Liver (tissue), 3 donors: ENCODE data around the gene GFOD2.

Experiments
- CTCF ChIP-seq: fragments of 150-350 bp; IDR thresholded peaks from 2 replicates; pipeline ENCODE4 v1.5.1; 2017; ENCODE audit warnings: improper control_type of control experiment, low read depth, low read length; ENCODE audit not compliant: missing input control
- EGR1 ChIP-seq, 2 donors: IDR thresholded peaks; 2 replicates each; pipeline ENCODE4 v1.6.1; 2016 to 2018; ENCODE audit warnings: antibody characterized with exemption in 2 of 2, low read depth in 2 of 2
- FOXA1 ChIP-seq: IDR thresholded peaks from 2 replicates; pipeline ENCODE4 v1.6.1; 2016; ENCODE audit warnings: antibody characterized with exemption
- HNF4A ChIP-seq, 2 donors: conservative IDR thresholded peaks; 2 replicates each; pipeline ENCODE4 v1.6.1; 2016; ENCODE audit warnings: antibody characterized with exemption in 2 of 2, mild to moderate bottlenecking in 2 of 2
- JUND ChIP-seq, 2 donors: IDR thresholded peaks; 2 replicates each; pipeline ENCODE4 v1.6.1; 2016; ENCODE audit warnings: antibody characterized with exemption in 2 of 2
- MAX ChIP-seq: IDR thresholded peaks from 2 replicates; pipeline ENCODE4 v1.6.1; 2016; ENCODE audit warnings: antibody characterized with exemption
- NR2F2 ChIP-seq: IDR thresholded peaks from 2 replicates; pipeline ENCODE4 v1.6.1; 2016; ENCODE audit warnings: antibody characterized with exemption
- RAD21 ChIP-seq, 2 donors: IDR thresholded peaks; 2 replicates each; pipeline ENCODE4 v1.6.1; 2016; ENCODE audit warnings: antibody characterized with exemption in 2 of 2, mild to moderate bottlenecking in 2 of 2
- REST ChIP-seq: IDR thresholded peaks from 2 replicates; pipeline ENCODE4 v1.6.1; 2016; ENCODE audit warnings: antibody characterized with exemption, mild to moderate bottlenecking
- RXRA ChIP-seq, 2 donors: IDR thresholded peaks; 2 replicates each; pipeline ENCODE4 v1.6.1; 2017 to 2018; ENCODE audit warnings: antibody characterized with exemption in 2 of 2, mild to moderate bottlenecking in 1 of 2
- TAF1 ChIP-seq: conservative IDR thresholded peaks from 2 replicates; pipeline ENCODE4 v1.6.1; 2016; ENCODE audit warnings: antibody characterized with exemption, mild to moderate bottlenecking
- YY1 ChIP-seq: IDR thresholded peaks from 2 replicates; pipeline ENCODE4 v1.6.1; 2016; ENCODE audit warnings: antibody characterized with exemption, mild to moderate bottlenecking
- ZBTB33 ChIP-seq: IDR thresholded peaks from 2 replicates; pipeline ENCODE4 v1.6.1; 2016; ENCODE audit warnings: antibody characterized with exemption
- TF ChIP-seq, protein P1 (sequence below): IDR thresholded peaks from 2 replicates; pipeline ENCODE4 v1.6.1; 2016; ENCODE audit warnings: antibody characterized with exemption
- donor health status: healthy.
- donor health status: healthy.

GRCh38 chr16:67656344-67657016 lies 62.6 kb downstream of the GFOD2 start:
- TF ChIP-seq CTCF: no peak
- TF ChIP-seq, protein P1, sequence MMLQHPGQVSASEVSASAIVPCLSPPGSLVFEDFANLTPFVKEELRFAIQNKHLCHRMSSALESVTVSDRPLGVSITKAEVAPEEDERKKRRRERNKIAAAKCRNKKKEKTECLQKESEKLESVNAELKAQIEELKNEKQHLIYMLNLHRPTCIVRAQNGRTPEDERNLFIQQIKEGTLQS: no peak
- no peak for TF ChIP-seq MAX
- TF ChIP-seq FOXA1: no peak
- TF ChIP-seq TAF1: no peak
- no peak for TF ChIP-seq JUND (IDR thresholded peaks at IDR 0.05)
- no peak for TF ChIP-seq HNF4A (conservative IDR thresholded peaks at IDR 0.05)
- TF ChIP-seq RAD21 (IDR thresholded peaks at IDR 0.05): no peak
- no peak for TF ChIP-seq REST
- no peak for TF ChIP-seq ZBTB33
- no peak for TF ChIP-seq NR2F2
- TF ChIP-seq RXRA (IDR thresholded peaks at IDR 0.05): no peak
- no peak for TF ChIP-seq EGR1 (IDR thresholded peaks at IDR 0.05; ENCODE audit: low read depth in 2 of 2)
- TF ChIP-seq YY1: no peak
